ENCODE data around the gene CASKIN1. TPM values are rescaled to one million over a fixed set of nuclear protein-coding genes. Genes with fewer than 3 reads are reported as not detected.
"Not testable (repeated sequence)": the region's sequence is repeated elsewhere in the genome, so short reads cannot be mapped to it uniquely, and the experiment has no call there.

The CASKIN1 gene
- total RNA-seq, 2 experiments from 2014 or later, result 0.15 to 0.17 TPM

DNA sequence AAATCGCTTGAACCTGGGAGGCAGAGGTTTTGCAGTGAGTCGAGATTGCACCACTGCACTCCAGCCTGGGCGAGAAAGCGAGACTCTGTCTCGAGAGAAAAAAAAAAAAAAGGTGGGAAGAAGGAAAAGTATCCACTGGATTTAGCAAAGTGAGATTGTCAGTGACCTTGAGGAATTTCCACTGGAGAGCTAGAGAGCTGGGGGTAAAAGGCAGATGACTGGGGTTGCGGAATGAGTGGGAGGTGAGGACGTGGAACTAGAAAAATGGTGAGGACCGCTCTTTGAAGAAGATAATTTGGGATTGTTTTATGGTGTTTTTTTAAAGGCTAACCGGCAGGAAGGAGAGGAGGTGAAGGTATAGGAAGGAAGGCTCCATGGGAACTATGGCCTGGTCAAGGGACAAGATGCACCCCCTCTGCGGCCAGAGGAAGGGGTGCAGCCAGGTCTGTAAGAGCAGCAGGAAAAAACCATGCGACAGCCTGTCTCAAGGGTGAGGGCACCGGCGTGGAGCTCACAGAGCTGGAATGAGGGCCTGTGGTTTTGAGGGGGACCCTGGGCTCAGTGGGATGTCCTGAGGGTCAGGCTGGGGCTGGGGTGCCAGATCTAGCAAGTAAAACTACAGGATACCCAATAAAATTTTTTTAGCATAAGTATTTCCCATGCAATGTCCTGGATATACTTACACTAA is 8.2 kb upstream of the CASKIN1 start:
- intact Hi-C loops (cut with micrococcal nuclease), result loop anchor here (1.0 kb wide), 4 partner anchors 11 to 49 kb away; partner anchors contain the start of genes E4F1, ECI1 and TRAF7
- Mint-ChIP-seq H3K27me3 (ENCODE audit: low read depth) (no peaks in the 10 kb centered on the region), H3K9me3 (no peaks in the 10 kb centered on the region), H3K4me3 (peak overlapping the region; percentile 72), H3K27ac (peak overlapping the region; percentile 48), H3K36me3 (ENCODE audit: low read depth) (peaks cover 13% of the 10 kb centered on the region), H3K4me1 (ENCODE audit: low read depth) (peaks cover 22% of the 10 kb centered on the region)
- CTCF ChIA-PET, result interaction anchor here (0.6 to 1.8 kb wide), 3 partner anchors 10 to 219 kb away, joined by 3 to 8 read pairs (median 5); no protein-coding TSS in a partner anchor
- DNase-seq, result no peak

GRCh38 chr16:2203119-2203688 is 6.8 kb upstream of the CASKIN1 start:
- H3K9me3 Mint-ChIP-seq; H3K27ac Mint-ChIP-seq; intact Hi-C loops (cut with micrococcal nuclease): not testable (repeated sequence)

DNA sequence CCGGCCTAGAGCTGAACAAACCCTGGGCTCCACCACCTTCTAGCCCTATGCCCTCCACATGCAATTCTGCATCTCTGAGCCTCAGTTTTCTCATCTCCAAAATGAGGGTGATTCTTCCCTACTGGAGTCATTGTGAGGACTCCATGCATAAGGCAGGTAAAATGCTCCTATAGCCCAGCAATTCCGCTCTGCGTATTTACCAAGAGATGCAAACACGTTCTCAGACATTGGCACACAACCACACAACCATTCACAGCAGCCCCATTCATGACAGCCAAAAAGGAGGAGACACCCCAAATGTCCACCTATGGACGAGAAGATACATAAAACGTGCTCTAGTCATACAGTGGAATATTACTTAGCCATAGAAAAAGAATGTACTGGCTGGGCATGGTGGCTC is 3.9 kb upstream of the CASKIN1 start:
- Mint-ChIP-seq H3K4me3 (no peak overlapping the region), H3K9me3 (no peaks in the 10 kb centered on the region), H3K27me3 (ENCODE audit: low read depth) (peaks cover 19% of the 10 kb centered on the region), H3K27ac (no peak overlapping the region), H3K36me3 (ENCODE audit: low read depth) (no peaks in the 10 kb centered on the region), H3K4me1 (ENCODE audit: low read depth) (peaks cover 8% of the 10 kb centered on the region)
- DNase-seq, result no peak
- CTCF ChIA-PET, result no interaction called here
- intact Hi-C loops (cut with micrococcal nuclease), result no loop called here

More at GRCh38 chr16:2203119-2203688, 6.8 kb upstream of the CASKIN1 start:
- H3K4me1 Mint-ChIP-seq (ENCODE audit: low read depth), result peaks cover 22% of the 10 kb centered on the region
- H3K36me3 Mint-ChIP-seq (ENCODE audit: low read depth), result peaks cover 13% of the 10 kb centered on the region
- not testable (repeated sequence) for H3K27me3 Mint-ChIP-seq (ENCODE audit: low read depth); DNase-seq
- H3K4me3 Mint-ChIP-seq, result peak overlapping the region; percentile 43
- CTCF ChIA-PET, result interaction anchor here (0.6 to 1.8 kb wide), 2 partner anchors 9 to 185 kb away, joined by 4 to 8 read pairs; no protein-coding TSS in a partner anchor

DNA sequence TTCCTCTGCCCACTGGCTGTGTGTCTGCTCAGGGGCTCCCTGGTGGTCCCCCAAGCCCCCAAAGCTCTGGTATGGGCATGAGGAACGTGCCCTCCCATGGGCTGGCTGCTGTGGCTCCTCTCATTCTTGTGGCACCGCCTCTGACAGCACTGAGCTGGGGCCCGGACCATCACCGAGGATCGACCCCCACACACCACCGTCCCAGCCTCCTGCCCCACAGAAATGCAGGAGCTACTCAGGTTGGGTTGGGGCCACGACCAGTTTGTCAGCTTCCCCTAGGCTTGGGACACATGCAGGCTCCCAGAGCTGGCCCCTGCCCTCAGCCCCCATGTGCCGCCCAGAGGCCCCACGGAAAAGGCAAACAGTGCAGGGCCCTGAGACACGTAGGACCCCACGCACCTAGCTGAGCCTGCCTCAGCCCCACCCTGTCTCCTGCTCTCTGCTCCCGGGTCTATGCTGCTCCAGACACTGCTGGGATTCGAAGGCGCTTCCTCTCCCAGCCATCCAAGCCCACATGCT is 3.3 kb upstream of the CASKIN1 start:
- no peak for DNase-seq
- H3K36me3 Mint-ChIP-seq (ENCODE audit: low read depth), result no peaks in the 10 kb centered on the region
- H3K4me3 Mint-ChIP-seq, result no peak overlapping the region
- intact Hi-C loops (cut with micrococcal nuclease), result no loop called here
- peaks cover 9% of the 10 kb centered on the region for H3K4me1 Mint-ChIP-seq (ENCODE audit: low read depth)
- CTCF ChIA-PET, result no interaction called here
- no peaks in the 10 kb centered on the region for H3K9me3 Mint-ChIP-seq
- peaks cover 23% of the 10 kb centered on the region for H3K27me3 Mint-ChIP-seq (ENCODE audit: low read depth)
- no peak overlapping the region for H3K27ac Mint-ChIP-seq

- Mint-ChIP-seq H3K9me3 (no peaks in the 10 kb centered on the region), H3K4me3 (no peak overlapping the region)
- intact Hi-C loops (cut with micrococcal nuclease), result no loop called here
Measured at GRCh38 chr16:2199095-2199494, 2.7 kb upstream of the CASKIN1 start.

GRCh38 chr16:2198283-2198682 is 1.9 kb upstream of the CASKIN1 start:
- H3K4me3 Mint-ChIP-seq, result peak overlapping the region; percentile 27
- no peaks in the 10 kb centered on the region for H3K36me3 Mint-ChIP-seq (ENCODE audit: low read depth)
- CTCF ChIA-PET, result no interaction called here
- H3K27ac Mint-ChIP-seq, result no peak overlapping the region
- H3K9me3 Mint-ChIP-seq, result no peaks in the 10 kb centered on the region
- peaks cover 26% of the 10 kb centered on the region for H3K27me3 Mint-ChIP-seq (ENCODE audit: low read depth)
- DNase-seq, result no peak
- intact Hi-C loops (cut with micrococcal nuclease), result no loop called here
- H3K4me1 Mint-ChIP-seq (ENCODE audit: low read depth), result peaks cover 4% of the 10 kb centered on the region

More at GRCh38 chr16:2199095-2199494, 2.7 kb upstream of the CASKIN1 start:
- no peak overlapping the region for H3K27ac Mint-ChIP-seq
- H3K4me1 Mint-ChIP-seq (ENCODE audit: low read depth), result peaks cover 4% of the 10 kb centered on the region
- DNase-seq, result no peak
- H3K36me3 Mint-ChIP-seq (ENCODE audit: low read depth), result no peaks in the 10 kb centered on the region
- H3K27me3 Mint-ChIP-seq (ENCODE audit: low read depth), result peaks cover 26% of the 10 kb centered on the region
- CTCF ChIA-PET, result no interaction called here

GRCh38 chr16:2197765-2198164 is 1.4 kb upstream of the CASKIN1 start:
- Mint-ChIP-seq H3K4me1 (ENCODE audit: low read depth) (peaks cover 4% of the 10 kb centered on the region), H3K36me3 (ENCODE audit: low read depth) (no peaks in the 10 kb centered on the region), H3K4me3 (peak overlapping the region; percentile 27), H3K27ac (no peak overlapping the region), H3K27me3 (ENCODE audit: low read depth) (peaks cover 26% of the 10 kb centered on the region), H3K9me3 (no peaks in the 10 kb centered on the region)
- CTCF ChIA-PET, result no interaction called here
- no peak for DNase-seq
- intact Hi-C loops (cut with micrococcal nuclease), result no loop called here

DNA sequence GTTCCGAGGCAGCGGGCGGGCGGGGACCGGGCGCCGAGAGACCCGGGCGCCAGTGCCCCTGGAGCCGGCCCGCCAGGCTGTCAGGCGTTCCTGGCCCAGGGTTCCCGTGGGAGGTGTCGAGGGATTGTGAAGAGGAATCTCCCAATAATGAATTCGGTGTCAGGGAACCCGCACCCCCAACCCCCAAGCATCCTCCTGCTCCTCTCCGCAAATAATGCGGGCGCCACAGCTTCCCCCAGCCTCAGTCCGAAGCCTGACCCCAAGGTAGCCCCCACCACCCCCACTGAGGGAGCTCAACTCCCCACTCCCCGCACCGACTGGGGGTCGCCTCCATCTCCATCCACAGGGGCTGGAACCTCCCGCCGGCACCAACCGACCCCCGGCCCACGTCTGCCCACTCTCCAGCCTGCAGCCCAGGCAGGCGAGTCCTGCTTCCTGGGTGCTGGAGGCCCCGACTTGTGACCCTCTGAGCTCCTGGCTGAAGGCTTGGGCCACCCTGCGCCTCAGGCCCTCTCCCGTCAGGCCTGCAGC is 641 bp upstream of the CASKIN1 start:
- DNase-seq, result no peak
- Mint-ChIP-seq H3K9me3 (no peaks in the 10 kb centered on the region), H3K4me1 (ENCODE audit: low read depth) (peaks cover 4% of the 10 kb centered on the region), H3K36me3 (ENCODE audit: low read depth) (no peaks in the 10 kb centered on the region), H3K27ac (no peak overlapping the region), H3K4me3 (peak overlapping the region; percentile 50), H3K27me3 (ENCODE audit: low read depth) (peaks cover 26% of the 10 kb centered on the region)
- CTCF ChIA-PET, result no interaction called here
- intact Hi-C loops (cut with micrococcal nuclease), result no loop called here

DNA sequence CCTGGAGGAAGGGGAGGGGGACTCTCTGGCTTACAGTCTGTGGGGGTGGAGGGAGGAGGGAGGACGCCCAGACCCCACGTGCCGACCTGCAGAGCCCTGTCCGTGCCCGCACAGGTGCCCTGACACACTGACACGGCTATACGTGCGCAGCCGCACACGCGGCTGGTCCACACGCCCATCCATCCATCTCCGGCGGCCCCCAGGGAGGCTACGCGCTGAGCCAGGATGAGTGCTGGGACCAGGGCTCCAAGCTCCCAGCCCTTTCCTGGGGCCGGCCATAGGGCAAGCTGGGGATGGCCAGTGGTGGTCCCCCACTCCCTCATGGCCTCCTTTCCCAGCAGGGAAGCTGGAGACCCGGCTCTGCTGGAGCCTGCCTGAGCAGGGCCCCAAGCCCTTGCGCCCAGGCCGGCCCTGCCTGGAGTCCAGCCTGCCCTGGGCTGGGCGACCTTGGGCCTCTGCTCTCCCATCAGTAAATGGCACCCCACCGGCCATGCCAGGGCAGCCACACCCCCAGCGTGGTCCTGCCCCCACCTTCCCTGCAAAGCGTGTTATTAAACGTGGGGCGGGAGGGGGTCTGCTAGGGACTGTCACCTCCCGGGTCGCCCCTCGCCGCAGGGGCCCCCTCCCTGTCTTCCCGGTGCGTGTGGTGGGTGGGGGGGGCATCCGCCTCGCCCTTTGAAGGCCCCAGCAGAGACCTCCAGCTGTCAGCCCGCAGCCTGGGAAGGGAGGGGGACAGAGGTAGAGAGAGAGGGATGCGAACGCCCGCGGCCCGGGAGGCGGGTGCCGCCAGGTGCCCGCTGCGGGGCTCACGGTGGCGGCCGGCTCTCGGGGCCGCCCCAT is 863 bp downstream of the CASKIN1 start:
- Mint-ChIP-seq H3K27ac (no peak overlapping the region), H3K36me3 (ENCODE audit: low read depth) (no peaks in the 10 kb centered on the region), H3K9me3 (no peaks in the 10 kb centered on the region), H3K4me1 (ENCODE audit: low read depth) (peaks cover 4% of the 10 kb centered on the region), H3K4me3 (peak overlapping the region; percentile 21), H3K27me3 (ENCODE audit: low read depth) (peaks cover 26% of the 10 kb centered on the region)
- CTCF ChIA-PET, result interaction anchor here (0.6 to 2.0 kb wide), 11 partner anchors 8 to 581 kb away, joined by 3 to 10 read pairs (median 4); partner anchors contain the start of genes ECI1, MLST8 and PGP
- DNase-seq, result no peak
- intact Hi-C loops (cut with micrococcal nuclease), result loop anchor here (1.0 to 2.0 kb wide), 3 partner anchors 56 to 306 kb away; partner anchors contain the start of gene ECI1

DNA sequence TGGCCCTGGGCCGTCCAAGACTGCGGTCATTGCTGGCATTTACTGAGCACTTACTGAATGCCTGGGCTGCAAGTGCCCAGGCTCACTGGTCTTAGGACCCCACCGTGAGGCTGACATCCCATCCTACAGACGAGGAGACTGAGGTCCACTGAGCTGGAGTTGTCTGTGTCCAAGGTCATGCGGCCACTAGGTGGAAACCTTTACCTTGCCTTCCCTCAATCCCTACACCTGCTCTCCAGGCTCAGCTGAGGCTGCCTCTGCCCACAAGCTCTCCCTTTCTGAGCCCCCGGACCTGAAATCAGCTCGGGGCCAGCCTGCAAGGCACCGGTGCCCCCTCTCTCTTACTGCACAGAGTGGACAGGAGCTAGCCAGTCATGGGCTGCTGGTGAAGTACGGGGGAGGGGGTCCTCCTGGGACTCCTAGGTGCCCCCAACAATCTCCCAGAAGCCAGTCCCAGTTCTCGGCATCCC is 1.5 kb downstream of the CASKIN1 start:
- no peaks in the 10 kb centered on the region for H3K36me3 Mint-ChIP-seq (ENCODE audit: low read depth)

DNA sequence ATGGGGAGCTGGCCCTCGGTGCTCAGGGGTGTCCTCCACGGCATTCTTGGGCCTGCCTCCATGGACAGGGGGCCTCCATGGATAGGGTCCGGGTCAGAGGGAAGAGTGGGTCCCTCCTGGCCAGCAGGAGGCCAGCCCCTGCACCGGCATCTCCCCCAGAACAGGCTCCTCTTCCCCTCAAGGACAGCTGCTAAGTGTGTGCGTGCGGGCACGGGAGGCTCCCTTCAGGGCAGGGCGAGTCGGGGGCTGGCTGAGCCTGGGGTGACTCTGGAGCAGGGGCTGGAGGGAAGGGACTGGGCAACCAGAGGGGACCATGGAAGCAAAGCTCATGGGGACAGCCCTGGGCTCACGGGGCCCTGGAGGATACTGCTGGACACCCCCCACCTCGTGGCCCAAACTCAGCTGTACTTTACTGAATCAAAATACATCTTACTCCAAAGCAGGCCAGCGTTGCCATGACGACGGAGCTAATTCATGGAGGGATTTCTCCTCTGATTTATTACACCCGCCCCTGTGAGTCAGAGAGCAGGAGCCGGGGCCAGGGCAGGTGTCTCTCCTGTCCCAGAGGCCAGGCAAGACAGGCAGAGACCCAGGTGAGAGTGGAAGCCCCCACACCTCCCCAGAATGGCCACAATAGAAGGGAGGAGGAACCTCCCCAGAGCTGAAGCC is 2.1 kb downstream of the CASKIN1 start:
- DNase-seq, result no peak
- H3K9me3 Mint-ChIP-seq, result no peaks in the 10 kb centered on the region
- CTCF ChIA-PET, result interaction anchor here (0.6 to 2.0 kb wide), 13 partner anchors 9 to 536 kb away, joined by 3 to 10 read pairs (median 5); partner anchors contain the start of genes ECI1, MLST8 and PGP
- no peak overlapping the region for H3K27ac Mint-ChIP-seq
- H3K4me3 Mint-ChIP-seq, result no peak overlapping the region
- peaks cover 26% of the 10 kb centered on the region for H3K27me3 Mint-ChIP-seq (ENCODE audit: low read depth)
- H3K4me1 Mint-ChIP-seq (ENCODE audit: low read depth), result peaks cover 4% of the 10 kb centered on the region
- intact Hi-C loops (cut with micrococcal nuclease), result loop anchor here (2.0 kb wide), 1 partner anchor 293 kb away; no protein-coding TSS in a partner anchor
- no peaks in the 10 kb centered on the region for H3K36me3 Mint-ChIP-seq (ENCODE audit: low read depth)

More for the DNA sequence above, 1.5 kb downstream of the CASKIN1 start:
- no peaks in the 10 kb centered on the region for H3K9me3 Mint-ChIP-seq
- no peak overlapping the region for H3K4me3 Mint-ChIP-seq
- H3K4me1 Mint-ChIP-seq (ENCODE audit: low read depth), result peaks cover 4% of the 10 kb centered on the region
- DNase-seq, result peak; percentile 71
- CTCF ChIA-PET, result interaction anchor here (0.6 to 2.0 kb wide), 15 partner anchors 9 to 581 kb away, joined by 3 to 10 read pairs (median 4); partner anchors contain the start of genes ECI1, MLST8 and PGP
- no peak overlapping the region for H3K27ac Mint-ChIP-seq
- intact Hi-C loops (cut with micrococcal nuclease), result loop anchor here (1.0 to 2.0 kb wide), 3 partner anchors 56 to 306 kb away; partner anchors contain the start of gene ECI1
- H3K27me3 Mint-ChIP-seq (ENCODE audit: low read depth), result peaks cover 26% of the 10 kb centered on the region
